ENCODE data around the gene CLEC11A. TPM values are rescaled to one million over a fixed set of nuclear protein-coding genes. Genes with fewer than 3 reads are reported as not detected.

CLEC11A gene
- total and polyA plus RNA-seq, 9 of the 15 experiments (the other 6 are each of a cell fraction or from before 2014, with no cell fraction given), result 0.39 to 43.9 (median 3.4) TPM

DNA sequence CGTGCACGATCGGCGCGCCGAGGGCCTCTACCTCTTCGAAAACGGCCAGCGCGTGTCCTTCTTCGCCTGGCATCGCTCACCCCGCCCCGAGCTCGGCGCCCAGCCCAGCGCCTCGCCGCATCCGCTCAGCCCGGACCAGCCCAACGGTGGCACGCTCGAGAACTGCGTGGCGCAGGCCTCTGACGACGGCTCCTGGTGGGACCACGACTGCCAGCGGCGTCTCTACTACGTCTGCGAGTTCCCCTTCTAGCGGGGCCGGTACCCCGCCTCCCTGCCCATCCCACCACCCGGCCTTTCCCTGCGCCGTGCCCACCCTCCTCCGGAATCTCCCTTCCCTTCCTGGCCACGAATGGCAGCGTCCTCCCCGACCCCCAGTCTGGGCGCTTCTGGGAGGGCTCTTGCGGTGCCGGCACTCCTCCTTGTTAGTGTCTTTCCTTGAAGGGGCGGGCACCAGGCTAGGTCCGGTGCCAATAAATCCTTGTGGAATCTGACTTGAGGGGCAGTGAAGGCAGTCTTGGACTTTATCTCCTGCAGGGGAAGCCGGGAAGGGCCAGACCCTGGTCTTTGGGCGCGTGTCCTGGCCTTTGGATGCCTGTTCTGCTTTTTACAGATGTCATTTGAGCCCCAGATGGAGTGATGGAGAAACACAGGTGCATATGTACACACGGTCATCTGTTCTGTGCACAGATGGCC, 2.2 kb downstream of the CLEC11A start (continued):
- TF ChIP-seq, protein P1, sequence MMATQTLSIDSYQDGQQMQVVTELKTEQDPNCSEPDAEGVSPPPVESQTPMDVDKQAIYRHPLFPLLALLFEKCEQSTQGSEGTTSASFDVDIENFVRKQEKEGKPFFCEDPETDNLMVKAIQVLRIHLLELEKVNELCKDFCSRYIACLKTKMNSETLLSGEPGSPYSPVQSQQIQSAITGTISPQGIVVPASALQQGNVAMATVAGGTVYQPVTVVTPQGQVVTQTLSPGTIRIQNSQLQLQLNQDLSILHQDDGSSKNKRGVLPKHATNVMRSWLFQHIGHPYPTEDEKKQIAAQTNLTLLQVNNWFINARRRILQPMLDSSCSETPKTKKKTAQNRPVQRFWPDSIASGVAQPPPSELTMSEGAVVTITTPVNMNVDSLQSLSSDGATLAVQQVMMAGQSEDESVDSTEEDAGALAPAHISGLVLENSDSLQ (IDR thresholded peaks at IDR 0.05), result 0 out of 2 replicates have a peak, but pooled peaks have one; percentile 5
- TF ChIP-seq, protein P2, sequence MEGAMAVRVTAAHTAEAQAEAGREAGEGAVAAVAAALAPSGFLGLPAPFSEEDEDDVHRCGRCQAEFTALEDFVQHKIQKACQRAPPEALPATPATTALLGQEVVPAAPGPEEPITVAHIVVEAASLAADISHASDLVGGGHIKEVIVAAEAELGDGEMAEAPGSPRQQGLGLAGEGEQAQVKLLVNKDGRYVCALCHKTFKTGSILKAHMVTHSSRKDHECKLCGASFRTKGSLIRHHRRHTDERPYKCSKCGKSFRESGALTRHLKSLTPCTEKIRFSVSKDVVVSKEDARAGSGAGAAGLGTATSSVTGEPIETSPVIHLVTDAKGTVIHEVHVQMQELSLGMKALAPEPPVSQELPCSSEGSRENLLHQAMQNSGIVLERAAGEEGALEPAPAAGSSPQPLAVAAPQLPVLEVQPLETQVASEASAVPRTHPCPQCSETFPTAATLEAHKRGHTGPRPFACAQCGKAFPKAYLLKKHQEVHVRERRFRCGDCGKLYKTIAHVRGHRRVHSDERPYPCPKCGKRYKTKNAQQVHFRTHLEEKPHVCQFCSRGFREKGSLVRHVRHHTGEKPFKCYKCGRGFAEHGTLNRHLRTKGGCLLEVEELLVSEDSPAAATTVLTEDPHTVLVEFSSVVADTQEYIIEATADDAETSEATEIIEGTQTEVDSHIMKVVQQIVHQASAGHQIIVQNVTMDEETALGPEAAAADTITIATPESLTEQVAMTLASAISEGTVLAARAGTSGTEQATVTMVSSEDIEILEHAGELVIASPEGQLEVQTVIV (CRISPR knock-in tag; IDR thresholded peaks at IDR 0.05; ENCODE audit: borderline replicate concordance), result no peak
- TF ChIP-seq, protein P3, sequence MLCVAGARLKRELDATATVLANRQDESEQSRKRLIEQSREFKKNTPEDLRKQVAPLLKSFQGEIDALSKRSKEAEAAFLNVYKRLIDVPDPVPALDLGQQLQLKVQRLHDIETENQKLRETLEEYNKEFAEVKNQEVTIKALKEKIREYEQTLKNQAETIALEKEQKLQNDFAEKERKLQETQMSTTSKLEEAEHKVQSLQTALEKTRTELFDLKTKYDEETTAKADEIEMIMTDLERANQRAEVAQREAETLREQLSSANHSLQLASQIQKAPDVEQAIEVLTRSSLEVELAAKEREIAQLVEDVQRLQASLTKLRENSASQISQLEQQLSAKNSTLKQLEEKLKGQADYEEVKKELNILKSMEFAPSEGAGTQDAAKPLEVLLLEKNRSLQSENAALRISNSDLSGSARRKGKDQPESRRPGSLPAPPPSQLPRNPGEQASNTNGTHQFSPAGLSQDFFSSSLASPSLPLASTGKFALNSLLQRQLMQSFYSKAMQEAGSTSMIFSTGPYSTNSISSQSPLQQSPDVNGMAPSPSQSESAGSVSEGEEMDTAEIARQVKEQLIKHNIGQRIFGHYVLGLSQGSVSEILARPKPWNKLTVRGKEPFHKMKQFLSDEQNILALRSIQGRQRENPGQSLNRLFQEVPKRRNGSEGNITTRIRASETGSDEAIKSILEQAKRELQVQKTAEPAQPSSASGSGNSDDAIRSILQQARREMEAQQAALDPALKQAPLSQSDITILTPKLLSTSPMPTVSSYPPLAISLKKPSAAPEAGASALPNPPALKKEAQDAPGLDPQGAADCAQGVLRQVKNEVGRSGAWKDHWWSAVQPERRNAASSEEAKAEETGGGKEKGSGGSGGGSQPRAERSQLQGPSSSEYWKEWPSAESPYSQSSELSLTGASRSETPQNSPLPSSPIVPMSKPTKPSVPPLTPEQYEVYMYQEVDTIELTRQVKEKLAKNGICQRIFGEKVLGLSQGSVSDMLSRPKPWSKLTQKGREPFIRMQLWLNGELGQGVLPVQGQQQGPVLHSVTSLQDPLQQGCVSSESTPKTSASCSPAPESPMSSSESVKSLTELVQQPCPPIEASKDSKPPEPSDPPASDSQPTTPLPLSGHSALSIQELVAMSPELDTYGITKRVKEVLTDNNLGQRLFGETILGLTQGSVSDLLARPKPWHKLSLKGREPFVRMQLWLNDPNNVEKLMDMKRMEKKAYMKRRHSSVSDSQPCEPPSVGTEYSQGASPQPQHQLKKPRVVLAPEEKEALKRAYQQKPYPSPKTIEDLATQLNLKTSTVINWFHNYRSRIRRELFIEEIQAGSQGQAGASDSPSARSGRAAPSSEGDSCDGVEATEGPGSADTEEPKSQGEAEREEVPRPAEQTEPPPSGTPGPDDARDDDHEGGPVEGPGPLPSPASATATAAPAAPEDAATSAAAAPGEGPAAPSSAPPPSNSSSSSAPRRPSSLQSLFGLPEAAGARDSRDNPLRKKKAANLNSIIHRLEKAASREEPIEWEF (CRISPR knock-in tag; IDR thresholded peaks at IDR 0.05), result no peak
- TF ChIP-seq, protein P4, sequence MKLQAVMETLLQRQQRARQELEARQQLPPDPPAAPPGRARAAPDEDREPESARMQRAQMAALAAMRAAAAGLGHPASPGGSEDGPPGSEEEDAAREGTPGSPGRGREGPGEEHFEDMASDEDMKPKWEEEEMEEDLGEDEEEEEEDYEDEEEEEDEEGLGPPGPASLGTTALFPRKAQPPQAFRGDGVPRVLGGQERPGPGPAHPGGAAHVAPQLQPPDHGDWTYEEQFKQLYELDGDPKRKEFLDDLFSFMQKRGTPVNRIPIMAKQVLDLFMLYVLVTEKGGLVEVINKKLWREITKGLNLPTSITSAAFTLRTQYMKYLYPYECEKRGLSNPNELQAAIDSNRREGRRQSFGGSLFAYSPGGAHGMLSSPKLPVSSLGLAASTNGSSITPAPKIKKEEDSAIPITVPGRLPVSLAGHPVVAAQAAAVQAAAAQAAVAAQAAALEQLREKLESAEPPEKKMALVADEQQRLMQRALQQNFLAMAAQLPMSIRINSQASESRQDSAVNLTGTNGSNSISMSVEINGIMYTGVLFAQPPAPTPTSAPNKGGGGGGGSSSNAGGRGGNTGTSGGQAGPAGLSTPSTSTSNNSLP (IDR thresholded peaks at IDR 0.05; ENCODE audit: borderline replicate concordance, low read depth, low read length), result no peak
- TF ChIP-seq, protein P5, sequence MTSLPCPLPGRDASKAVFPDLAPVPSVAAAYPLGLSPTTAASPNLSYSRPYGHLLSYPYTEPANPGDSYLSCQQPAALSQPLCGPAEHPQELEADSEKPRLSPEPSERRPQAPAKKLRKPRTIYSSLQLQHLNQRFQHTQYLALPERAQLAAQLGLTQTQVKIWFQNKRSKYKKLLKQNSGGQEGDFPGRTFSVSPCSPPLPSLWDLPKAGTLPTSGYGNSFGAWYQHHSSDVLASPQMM (CRISPR knock-in tag; IDR thresholded peaks at IDR 0.05), result no peak
- no peak for TF ChIP-seq XRCC5 (IDR thresholded peaks at IDR 0.05; ENCODE audit: low read depth, low read length)
- no peak for TF ChIP-seq ZNF175 (CRISPR knock-in tag; IDR thresholded peaks at IDR 0.05; ENCODE audit: low read depth)
- no peak for TF ChIP-seq MAFK (IDR thresholded peaks at IDR 0.05; ENCODE audit: low read length)
- TF ChIP-seq ELF1 (tag; IDR thresholded peaks at IDR 0.05), result no peak
- TF ChIP-seq ZC3H11A (IDR thresholded peaks at IDR 0.05; ENCODE audit: low read depth, low read length), result no peak
- TF ChIP-seq ZFX (CRISPR knock-in tag; IDR thresholded peaks at IDR 0.05), result peak; percentile 88
